Effector CD4-positive, alpha-beta T cell (primary cell): Measurements from ENCODE around the gene TMEM87A.
"Not testable (repeated sequence)": the region's sequence is repeated elsewhere in the genome, so short reads cannot be mapped to it uniquely, and the experiment has no call there.

Experiments
- DNase-seq: peaks from one replicate; pipeline ENCODE4 v3.0.0-alpha.2; 2020
- total RNA-seq: gene quantifications from one replicate; lab custom pipeline; 2026; lab: John Stamatoyannopoulos, UW

The TMEM87A gene, protein sequence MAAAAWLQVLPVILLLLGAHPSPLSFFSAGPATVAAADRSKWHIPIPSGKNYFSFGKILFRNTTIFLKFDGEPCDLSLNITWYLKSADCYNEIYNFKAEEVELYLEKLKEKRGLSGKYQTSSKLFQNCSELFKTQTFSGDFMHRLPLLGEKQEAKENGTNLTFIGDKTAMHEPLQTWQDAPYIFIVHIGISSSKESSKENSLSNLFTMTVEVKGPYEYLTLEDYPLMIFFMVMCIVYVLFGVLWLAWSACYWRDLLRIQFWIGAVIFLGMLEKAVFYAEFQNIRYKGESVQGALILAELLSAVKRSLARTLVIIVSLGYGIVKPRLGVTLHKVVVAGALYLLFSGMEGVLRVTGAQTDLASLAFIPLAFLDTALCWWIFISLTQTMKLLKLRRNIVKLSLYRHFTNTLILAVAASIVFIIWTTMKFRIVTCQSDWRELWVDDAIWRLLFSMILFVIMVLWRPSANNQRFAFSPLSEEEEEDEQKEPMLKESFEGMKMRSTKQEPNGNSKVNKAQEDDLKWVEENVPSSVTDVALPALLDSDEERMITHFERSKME
- 96.4 reads per million, percentile 82 among the genes with 10 or more reads in this experiment for total RNA-seq

GRCh38 chr15:42272939-42273899 is at the start of gene TMEM87A, which contains the start of gene GANC:
Gene TMEM87A, minus strand, starts transcription at chr15:42273433. Its CDS starts 35 bp downstream, at chr15:42273398.
Gene GANC, plus strand, starts transcription at chr15:42273201. Its CDS starts 1,281 bp downstream, at chr15:42274482.
- peak; percentile 94 for DNase-seq

DNA sequence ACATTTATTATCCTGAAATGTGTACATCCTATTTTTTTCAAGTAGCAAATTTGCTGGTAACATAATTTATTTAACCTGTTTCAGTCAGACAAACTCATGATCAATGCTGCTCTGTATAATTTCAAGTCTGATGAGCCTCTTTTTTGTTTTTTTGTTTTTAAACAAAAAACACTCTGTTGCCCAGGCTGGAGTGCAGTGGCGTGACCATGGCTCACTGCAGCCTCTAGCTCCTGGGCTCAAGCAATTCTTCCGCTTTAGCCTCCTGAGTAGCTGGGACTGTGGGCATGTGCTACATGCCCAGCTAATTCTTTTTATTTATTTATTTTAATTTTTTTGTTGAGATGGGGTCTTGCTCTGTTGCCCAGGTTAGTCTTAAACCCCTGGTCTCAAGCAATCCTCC is 46.0 kb upstream of the TMEM87A start:
- no peak for DNase-seq

- not testable (repeated sequence) for DNase-seq
Measured at GRCh38 chr15:42316282-42316805, 43.1 kb upstream of the TMEM87A start.

- no peak for DNase-seq
Measured at GRCh38 chr15:42315521-42315920, 42.3 kb upstream of the TMEM87A start.

GRCh38 chr15:42314818-42315217 is 41.6 kb upstream of the TMEM87A start:
- no peak for DNase-seq

DNA sequence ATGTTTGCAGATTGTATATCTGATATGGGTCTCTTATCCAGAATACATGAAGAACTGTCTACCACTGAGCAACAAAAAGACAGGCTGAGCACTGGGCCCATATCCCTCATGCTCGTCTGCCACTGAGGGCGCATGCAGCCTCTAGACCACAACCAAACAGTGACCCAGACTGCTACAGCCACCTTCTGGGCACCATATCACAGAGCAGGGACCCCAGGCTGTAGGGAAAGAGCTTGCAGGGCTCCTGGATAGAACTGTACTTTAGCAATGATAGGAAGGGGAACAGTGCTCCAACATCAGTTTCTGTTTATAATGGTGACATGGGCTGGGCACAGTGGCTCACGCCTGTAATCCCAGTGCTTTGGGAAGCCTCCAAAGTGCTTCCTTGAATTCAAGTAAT is 40.2 kb upstream of the TMEM87A start:
- no peak for DNase-seq

DNA sequence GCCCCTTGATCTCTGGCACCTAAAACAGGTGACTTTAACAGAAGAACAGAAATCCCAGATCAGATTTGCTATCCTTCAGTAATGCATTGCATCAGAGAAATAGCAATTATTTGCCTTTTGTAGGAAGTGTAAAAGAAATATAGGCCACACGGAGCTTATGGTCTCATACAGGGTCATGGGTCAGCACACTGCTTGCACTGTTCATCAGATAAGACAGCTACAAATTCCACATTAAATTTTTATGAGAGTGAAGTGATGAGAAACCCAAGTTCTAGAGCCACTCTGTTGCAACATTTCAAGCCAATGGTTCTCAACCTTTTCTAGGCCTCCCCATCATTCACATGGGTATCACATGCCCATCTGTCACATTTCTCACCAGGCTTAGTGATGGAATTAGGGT is 33.4 kb upstream of the TMEM87A start:
- DNase-seq = no peak

DNA sequence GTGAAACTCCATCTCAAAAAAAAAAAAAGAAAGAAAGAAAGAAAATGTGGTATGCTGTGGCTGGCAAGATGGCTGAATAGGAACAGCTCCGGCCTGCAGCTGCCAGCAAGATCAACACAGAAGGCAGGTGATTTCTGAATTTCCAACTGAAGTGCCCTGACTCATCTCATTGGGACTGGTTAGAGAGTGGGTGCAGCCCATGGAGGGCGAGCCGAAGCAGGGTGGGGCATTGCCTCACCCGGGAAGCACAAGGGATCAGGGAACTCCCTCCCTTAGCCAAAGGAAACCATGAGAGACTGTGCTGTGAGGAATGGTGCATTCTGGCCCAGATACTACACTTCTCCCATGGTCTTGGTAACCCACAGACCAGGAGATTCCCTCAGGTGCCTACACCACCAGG is 27.8 kb upstream of the TMEM87A start:
- DNase-seq = not testable (repeated sequence)

DNA sequence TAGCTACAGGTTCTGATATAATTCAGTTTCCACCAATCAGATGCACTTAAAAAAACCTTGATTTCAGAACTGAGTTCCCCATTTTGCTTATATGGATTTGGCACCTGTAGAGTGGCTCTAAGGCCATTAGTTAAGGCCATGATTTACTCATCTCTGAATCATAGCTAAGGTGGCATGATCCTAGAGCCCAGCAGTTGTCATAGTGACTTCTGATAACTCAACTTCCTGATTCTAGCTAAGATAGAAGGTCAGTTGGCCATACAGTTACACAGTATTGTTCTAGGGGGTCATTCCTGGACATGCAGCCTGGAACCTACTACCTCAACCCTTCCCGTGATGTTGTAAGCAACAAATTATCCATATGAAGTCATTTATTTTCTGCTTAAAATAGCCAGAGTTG is 15.9 kb upstream of the TMEM87A start:
- DNase-seq = no peak

DNA sequence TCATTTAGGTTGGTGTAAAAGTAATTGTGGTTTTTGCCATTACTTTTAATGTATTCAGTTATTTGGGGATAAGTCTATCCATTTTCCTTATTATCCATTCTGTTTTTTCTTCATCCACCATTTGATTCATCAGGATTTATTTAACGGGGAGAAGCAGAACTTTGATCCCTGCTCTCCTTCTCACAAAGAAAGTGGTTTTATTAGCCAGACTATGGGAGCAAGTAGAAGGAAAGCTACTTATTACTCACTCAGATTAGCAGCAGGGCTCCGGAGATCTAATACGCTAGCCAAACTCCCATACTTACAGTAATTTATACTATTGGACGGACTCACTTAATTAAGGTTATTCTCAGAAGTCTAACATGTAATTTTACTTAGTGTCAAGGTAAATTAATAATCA is 14.7 kb upstream of the TMEM87A start:
- no peak for DNase-seq

DNA sequence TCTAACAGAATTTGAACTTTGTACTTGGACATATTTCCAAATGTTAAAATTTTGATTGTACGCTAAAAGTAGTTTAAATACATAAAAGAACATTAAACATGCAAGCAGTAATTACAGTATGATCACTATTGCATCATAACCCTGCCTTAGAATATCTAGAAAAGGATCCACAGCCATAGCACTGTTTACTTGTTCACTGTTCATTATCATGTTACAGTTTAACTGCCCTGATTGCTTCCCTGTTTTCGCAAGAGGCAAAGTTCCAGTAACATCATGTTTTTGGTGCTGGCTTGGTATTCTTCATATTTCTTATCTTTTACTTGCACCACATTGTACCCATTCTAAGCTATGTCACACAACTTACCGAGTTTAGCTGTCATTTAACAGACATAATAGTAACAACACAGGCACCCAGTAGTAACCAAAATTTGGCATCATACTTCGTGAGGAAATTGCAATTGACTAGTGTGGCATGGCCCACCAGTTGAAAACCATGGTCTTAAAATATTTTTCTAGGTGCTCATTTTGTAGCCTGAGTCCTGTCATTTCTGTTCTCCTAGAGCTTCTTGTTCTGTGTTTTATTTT is 13.3 kb upstream of the TMEM87A start:
- DNase-seq = no peak

- DNase-seq = no peak
Measured at GRCh38 chr15:42285034-42285433, 11.8 kb upstream of the TMEM87A start.

GRCh38 chr15:42284551-42284950 is 11.3 kb upstream of the TMEM87A start:
- DNase-seq = no peak

- DNase-seq = no peak
Measured at GRCh38 chr15:42283671-42284070, 10.4 kb upstream of the TMEM87A start.

GRCh38 chr15:42282926-42283325 is 9.7 kb upstream of the TMEM87A start:
- DNase-seq = no peak

- no peak for DNase-seq
Measured at GRCh38 chr15:42282344-42282743, 9.1 kb upstream of the TMEM87A start.

DNA sequence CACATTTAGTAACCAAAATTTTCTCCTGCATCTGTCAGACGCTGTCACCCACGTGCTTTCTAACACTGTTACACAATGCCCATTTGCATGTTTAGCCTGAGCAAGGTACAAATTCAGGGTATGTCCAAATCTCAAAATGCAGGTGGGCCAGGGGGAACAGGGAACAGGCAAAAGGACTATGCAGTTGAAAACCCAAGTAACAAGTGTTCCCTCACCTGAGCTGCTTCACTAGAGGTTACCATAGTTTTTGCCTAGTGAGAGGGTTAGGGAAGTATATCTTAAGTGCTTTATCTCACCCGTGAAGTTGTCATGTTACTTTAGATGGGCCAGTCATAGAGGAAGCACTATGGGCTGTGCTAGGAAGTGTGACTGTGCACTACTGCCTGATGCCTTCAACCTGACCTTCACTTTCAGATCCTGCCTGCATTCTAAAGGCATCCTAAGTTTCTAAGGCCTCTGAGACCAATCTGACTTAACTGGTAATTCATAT is 6.0 kb upstream of the TMEM87A start:
- no peak for DNase-seq

GRCh38 chr15:42276762-42277161 is 3.5 kb upstream of the TMEM87A start:
- no peak for DNase-seq

GRCh38 chr15:42275780-42276391 is 2.7 kb upstream of the TMEM87A start:
- DNase-seq = no peak

DNA sequence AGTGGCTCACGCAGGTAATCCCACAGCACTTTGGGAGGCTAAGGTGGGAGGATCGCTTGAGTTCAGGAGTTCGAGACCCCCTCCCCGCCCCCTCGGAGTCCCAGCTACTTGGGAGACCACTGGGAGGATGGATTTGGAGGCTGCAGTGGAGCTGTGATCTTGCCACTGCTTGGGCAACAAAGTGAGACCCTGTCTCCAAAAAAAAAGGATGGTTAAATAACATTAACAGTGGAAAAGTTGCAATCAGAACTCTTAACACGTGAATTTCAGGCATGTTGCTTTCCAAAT is 1.4 kb upstream of the TMEM87A start:
- DNase-seq = no peak

DNA sequence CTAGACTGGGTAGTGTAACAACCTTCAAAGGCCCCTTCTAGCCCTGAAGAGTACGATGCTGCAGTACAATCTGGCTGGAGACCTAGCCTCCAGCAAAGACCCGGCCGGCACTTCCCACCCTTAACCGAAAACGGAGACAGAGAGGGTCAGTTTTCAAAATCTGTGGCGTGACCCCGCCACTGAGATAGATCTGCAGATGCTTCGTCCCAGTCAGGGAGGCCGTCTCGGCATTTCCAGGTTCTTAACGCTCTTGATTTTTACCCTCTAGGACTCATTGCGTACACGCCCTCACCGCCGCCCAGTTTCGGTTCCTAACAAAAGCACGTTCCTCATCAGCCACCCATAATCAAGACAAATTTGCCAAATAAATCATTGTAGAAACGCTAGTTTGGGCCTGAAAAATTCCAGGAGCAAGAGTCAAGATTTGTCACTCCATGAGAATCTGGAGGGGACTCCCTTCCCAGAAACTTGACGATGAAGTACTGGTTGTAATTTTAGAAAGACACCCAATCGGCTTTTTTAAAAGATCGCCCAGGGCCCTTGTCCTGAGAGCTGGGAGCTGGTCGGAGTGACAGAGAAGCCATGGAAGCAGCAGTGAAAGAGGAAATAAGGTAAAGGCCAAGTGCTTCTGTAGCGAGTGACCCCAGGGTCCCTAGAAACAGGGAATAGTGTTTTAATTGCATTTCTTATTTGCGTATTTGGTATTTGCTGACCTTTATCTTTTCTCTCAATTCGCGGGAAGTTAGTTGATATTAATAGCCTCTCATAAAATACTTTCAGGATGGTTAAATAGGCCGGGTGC is 868 bp upstream of the TMEM87A start:
- DNase-seq = peak; percentile 34
